ENCODE data around the gene CSNK2A1. TPM values are rescaled to one million over a fixed set of nuclear protein-coding genes. Genes with fewer than 3 reads are reported as not detected.
"Not testable (repeated sequence)": the region's sequence is repeated elsewhere in the genome, so short reads cannot be mapped to it uniquely, and the experiment has no call there.

The CSNK2A1 gene
- total RNA-seq, 1 donor from 2014 or later: 74.8 TPM

DNA sequence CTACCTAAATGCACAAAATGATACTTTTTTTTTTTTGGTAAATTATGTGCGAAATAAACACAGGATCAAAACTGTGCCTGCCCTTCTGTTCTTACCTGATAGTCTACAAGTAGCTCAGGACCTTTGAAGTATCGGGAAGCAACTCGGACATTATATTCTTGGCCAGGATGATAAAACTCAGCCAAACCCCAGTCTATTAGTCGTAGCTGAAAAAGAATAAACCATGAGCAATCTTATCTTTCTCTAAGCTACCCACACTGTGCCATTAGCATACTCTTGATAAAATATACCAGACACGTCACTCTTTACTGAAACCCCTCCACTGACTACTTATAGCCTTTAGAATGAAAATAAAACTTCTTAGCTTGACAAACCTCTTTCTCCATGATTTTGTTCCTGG, 51.4 kb downstream of the CSNK2A1 start:
- no peak for DNase-seq (ENCODE audit: low read depth in 2 of 2)

DNA sequence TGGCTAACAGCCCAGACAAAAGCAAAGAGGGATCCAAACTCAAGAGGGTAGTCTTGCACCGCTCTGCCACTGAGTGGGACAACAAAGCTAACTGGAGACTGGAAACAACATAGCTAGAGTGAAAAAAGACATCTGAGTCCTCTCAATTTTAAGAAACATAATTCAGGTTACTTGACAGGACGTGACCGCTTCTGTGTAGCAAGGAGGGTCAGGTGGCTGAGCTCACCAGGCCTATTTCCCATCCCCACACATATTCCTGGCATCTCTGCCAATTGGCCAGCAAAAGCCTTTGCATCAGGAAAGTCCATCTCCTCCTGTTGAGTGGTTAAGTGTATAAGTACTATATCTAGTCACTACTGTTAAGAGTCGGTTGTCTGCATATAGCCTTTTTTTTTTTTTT, 55.9 kb downstream of the CSNK2A1 start:
- no peak for DNase-seq (ENCODE audit: low read depth in 2 of 2)

DNA sequence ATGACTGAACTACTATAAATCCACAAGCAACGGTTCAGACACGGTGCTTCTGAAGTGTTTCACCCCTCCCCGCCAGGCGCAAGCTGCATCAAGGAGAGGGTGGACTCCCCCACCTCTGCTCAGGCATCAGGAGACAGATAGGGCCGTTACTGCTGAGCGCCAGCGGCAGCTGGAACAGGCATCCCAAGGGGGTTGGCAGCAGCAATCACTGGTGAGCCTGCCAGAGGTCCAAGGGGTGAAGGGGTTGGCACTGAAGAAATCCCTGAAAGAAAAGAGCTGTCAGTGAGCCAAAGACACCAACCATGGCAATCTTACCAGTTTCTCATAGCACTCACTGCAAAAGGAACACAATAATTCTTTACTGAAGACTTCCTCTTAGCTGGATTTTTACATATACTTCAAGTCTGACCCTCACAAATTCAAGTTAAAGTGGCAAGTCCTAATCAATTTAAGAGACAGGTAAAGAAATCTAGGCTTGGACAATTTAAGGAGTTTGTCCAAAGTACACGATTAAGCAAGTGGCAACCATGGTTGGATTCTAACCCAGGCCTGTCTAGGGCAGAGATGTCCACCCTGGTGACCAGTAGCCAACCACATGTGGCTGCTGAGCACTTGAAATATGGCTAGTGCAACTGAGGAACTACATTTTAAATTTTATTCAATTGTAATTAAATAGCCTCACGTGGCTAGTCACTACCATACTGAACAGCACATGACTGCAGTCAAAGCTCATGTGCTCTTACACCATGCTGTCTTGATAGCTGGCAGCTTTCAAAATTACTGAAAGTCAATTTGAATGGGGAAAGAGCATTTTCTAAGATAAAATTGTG, 59.6 kb downstream of the CSNK2A1 start:
- DNase-seq (ENCODE audit: low read depth in 2 of 2): no peak

DNA sequence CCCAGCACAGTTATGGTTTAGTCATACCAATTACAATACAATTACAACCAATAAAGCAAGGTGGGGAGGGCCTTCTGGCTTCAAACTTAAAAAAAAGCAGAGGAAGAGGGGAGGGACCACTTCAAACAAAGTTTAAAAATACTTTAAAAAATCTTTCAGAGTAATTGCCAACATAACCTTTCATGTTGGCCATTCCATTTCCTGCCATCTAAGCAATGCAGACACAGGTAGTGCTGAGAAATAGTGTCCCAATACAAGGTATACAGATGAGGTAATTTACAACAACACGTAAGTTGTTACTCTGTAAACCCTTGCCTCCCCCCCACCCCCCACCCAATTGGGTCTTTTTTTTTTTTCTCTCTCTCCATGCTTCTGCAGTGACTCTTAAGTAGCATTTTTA, 62.4 kb downstream of the CSNK2A1 start:
- DNase-seq (ENCODE audit: low read depth in 2 of 2): no peak

DNA sequence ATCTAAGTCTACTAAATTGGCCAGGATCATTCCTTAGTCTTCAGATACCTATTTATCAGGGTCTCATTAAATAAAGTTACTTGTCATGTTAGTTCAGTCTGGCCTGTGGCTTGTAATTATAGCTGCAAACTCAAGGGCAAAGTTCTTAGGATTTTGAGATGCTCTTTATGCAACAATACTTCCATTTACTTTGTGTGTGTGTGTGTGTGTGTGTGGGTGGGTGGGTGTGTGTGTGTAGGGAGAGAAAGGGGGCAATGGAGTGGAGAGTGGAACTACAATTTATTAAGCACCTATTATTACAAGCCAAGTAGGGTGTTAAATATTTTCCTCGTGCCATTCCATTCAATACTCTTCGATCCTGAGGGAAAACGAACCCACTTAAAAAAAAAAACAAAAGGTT, 63.5 kb downstream of the CSNK2A1 start:
- no peak for DNase-seq (ENCODE audit: low read depth in 2 of 2)

DNA sequence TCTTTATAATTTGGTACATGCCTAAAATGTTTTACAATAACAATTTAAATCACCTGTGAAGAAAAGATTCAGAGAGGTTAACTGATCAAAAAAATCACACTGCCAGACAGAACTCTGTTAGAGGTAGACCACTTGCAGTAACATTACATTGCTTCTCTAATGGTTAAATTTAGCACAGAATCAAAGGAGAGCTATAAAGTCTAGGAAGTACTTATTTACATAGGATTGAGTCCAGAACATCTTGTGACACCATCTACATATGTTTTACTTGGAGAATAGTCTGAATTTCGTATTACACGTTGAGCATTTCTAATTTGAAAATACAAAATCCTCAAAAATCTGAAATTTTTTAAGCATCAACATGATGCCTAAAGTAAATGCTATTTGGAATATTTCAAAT, 64.1 kb downstream of the CSNK2A1 start:
- DNase-seq (ENCODE audit: low read depth in 2 of 2): peak in 1 of 2 donors; percentile 30

DNA sequence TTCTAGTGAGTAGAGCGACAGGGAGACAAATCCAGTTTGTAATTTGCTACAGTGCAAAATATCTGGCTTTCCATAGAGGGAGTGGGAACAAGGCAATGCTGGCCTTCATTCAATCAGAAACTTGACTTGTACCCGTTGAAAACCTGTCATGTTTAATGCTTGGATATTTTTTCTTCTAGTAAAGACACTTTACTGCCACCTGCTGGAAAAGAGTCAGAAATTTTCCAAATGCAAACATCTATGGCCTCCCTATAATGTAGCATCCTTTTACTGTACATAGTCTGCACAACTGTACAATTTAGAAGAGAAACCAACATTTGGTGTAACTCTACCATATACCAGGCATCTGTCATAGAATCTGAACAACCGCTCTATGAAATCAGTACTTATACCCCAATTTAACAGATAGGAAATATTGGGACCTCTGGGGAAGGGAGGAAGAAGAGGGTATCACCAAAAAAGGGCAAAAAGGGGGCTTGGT, 64.6 kb downstream of the CSNK2A1 start:
- DNase-seq (ENCODE audit: low read depth in 2 of 2): peak; percentile 72 to 81

DNA sequence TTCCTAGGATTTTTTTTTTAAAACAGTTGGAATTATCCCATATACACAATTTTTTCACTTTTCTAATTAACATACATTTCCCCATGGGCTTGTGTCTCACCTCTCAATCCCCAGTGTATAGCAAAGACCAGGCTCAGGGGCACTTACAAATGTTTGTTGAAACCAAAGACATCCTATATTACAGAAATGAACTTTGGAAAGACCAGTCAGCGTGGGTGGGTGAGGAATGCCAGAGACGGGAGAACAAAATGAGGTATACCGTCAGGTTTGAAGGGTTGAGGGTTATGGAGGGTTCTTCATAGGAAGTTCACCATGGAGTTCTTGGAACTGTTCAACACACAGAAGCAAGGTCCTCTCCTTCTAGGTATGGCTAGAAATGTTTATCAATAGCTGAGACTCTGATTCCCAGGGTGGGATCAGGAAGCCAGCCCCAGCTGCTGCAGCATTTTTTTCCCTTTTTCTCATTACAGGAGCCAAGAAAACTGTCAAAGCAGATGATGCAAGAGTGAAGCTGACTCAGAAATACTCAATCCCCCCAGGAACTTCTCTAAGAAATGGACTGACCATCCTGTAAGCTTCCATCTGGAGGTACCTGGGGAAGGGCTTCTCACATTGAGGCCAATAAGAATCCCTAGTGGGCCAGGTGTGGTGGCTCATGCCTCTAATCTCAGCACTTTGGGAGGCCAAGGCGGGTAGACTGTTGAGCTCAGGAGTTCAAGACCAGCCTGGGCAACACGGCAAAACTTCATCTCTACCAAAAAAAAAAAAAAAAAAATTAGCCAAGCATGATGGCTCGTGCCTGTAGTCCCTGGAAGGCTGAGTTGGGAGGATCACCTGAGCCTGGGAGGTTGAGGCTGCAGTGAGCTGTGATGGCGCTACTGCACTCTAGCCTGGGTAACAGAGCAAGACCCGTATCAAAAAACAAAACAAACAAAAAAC, 65.3 kb downstream of the CSNK2A1 start:
- DNase-seq (ENCODE audit: low read depth in 2 of 2): no peak

DNA sequence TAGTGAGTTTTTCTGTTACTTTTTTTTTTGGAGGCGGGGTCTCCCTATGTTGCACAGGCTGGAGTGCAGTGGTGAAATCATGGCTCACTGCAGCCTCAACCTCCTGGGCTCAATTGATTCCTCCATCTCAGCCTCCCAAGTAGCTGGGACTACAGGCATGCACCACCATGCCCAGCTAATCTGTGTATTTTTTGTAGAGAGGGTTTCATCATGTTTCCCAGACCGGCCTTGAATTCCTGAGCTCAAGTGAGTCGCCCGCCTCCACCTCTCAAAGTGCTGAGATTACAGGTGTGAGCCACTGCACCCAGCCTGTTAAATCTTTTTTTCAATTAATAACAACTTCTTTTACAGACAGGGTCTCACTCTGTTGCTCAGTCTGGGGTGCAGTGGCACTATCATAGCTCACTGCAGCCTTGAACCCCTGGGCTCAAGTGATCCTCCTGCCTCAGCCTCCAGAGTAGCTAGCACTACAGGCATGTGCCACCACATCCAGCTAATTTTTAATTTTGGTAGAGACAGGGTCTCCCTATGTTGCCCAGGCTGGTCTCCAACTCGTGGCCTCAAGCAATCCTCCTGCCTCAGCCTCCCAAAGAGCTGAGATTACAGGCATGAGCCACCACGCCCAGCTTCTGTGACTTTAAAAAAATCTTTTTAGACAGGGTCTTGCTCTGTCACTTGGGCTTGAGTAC, 66.9 kb downstream of the CSNK2A1 start:
- DNase-seq (ENCODE audit: low read depth in 2 of 2): not testable (repeated sequence)

DNA sequence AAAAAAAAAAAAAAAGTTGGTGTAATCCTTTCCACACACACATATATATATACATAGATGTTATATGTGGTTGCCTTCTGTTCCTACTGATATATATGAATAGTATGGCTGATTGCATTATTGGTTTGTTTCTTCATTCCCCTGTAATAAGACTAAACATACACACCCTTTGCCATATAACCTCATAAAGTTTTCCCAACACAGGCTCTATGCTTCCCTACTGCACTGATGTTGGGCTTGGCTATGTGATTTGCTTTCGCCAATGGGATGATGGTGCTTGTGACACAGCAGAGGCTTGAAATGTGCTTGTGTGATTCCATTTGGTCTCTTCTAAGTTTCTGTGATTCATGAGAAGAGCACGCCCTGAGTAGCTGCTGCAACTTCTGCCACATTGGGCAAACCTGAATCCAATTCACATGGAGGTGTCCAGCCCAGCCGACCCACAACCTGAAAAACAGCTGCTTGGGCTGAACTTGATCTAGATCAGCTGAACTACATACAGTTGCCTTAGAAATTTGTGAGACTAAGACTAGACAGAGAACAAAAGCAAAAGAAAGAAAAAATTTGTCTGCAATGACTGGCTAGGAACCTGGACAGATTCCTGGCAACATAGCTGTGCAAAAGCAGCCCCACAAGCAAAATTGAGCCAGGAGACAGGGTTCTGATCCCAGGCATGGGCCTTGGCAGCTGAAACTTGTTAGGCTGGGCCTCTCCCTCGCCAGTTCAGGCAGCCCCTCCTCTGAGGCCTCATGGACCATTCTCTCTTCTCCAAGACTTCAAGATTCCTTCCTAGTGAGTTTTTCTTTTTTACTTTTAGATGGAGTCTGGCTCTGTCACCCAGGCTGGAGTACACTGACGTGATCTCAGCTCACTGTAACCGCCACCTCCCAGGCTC, 67.9 kb downstream of the CSNK2A1 start:
- DNase-seq (ENCODE audit: low read depth in 2 of 2): no peak

DNA sequence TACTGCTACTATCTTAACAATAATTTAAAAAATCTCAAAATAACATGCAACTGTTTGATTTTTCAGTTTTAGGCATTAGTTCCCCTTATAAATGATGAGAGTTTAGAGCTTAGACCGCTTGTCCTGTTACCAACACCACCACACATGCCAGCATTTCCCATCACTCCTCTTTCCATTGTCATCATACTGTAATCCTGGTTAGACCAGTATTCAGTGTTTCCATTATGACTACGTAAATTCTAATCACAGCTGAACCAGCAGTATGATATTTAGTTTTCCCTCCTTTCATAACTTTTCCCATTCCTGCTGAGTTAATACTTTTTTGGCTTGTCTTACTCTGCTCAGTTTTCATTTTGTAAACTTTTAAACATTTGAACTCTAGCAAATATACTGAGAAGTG, 69.0 kb downstream of the CSNK2A1 start:
- peak in 1 of 2 donors; percentile 88 for DNase-seq (ENCODE audit: low read depth in 2 of 2)

DNA sequence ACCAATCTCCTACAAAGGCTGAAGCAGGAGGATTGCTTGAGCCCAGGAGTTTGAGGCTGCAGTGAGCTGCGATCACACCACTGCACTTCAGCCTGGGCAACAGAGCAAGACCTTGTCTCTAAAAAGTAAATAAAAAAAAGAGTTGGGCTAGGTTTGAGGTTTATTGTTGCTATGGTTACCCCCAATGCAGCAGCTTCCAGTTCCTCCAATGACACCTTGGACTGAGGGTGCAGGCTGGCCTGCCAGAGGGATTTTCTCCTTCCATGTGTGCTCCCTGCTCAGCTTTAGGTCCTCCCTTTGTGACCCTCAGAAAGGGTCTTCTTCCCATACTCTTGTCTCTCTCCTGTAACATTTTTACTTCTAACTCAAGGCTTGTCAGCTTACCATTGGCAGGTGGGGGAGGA, 70.7 kb downstream of the CSNK2A1 start:
- DNase-seq (ENCODE audit: low read depth in 2 of 2): no peak

DNA sequence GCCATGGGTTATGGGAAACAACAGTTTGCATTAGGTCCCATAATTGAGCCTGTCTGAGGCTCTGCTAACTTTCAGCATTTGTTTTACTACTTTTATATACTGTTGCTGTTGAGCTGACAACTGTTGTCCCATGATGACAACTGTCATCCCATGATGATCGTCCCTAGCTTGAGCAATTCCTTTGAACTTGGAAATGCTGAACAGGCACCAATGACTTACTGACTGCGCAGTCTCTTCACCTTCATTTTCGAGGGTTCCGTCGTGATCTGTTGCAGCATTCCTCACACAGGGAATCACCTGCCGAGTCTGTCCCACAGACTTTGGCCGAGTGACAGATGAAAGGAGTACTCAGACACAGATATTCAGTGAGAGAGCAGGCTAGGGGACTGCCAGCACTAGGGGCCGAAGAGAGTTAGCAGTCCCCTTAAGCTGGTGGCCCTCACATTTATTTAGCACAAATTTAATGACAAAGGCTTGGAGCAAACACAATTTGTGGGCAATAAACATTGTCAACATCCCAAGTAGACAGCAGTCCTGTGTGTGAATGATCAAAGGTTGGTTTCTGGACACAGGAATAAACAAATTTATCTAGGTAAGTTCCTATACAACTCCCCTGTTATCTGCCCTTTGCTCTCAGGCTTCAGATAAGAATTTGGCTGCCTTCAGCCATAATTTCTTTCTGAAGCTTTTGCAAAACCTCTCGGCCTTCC, 71.3 kb downstream of the CSNK2A1 start:
- DNase-seq (ENCODE audit: low read depth in 2 of 2): no peak

DNA sequence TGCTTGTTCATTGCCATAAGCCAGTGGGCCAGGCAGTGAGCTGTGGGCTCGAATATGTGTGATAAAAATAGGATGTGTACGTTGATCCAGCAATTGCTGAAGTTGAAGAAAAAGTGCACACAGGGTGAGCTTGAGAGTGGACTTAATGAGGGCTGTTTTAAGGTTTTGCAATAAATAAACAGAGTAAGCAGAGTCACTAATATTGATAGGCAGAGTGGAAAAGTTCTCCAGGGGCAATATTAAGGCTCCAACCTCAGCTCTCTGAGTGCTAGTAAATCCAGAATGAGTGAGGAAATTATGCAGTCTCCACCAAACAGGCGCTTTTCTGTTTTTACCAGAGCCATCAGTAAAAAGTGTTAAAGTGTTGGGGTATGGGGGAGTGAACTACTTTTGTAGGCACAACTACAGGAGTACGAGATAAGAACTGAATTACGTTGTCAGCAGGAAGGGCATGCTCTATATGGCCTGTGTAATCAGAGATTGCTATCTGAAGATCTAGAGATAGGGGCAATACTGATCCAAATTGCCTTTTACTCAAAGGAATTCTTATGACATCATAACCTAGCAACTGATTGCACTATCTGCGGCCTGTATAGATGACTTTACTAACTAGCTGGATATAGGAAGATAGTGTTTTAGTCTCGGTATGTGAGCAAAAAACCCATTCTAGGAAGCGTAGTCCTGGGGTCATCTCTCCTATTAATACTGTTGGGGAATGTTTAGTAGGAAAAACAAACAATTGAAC, 73.7 kb downstream of the CSNK2A1 start:
- no peak for DNase-seq (ENCODE audit: low read depth in 2 of 2)

DNA sequence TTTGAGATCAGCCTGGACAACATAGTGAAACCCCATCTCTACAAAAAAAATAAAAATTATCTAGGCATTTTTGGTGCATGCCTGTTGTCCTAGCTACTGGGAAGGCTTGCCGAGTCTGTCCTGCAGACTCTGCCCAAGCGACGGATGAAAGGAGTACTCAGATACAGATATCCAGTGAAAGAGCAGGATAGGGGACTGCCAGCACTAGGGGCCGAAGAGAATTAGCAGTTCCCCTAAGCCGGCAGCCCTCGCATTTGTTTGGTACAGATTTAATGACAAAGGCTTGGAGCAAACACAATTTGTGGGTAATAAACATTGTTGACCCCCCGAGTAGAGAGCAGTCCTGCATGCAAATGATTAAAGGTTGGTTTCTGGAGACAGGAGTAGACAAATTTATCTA, 75.8 kb downstream of the CSNK2A1 start:
- DNase-seq (ENCODE audit: low read depth in 2 of 2): no peak

DNA sequence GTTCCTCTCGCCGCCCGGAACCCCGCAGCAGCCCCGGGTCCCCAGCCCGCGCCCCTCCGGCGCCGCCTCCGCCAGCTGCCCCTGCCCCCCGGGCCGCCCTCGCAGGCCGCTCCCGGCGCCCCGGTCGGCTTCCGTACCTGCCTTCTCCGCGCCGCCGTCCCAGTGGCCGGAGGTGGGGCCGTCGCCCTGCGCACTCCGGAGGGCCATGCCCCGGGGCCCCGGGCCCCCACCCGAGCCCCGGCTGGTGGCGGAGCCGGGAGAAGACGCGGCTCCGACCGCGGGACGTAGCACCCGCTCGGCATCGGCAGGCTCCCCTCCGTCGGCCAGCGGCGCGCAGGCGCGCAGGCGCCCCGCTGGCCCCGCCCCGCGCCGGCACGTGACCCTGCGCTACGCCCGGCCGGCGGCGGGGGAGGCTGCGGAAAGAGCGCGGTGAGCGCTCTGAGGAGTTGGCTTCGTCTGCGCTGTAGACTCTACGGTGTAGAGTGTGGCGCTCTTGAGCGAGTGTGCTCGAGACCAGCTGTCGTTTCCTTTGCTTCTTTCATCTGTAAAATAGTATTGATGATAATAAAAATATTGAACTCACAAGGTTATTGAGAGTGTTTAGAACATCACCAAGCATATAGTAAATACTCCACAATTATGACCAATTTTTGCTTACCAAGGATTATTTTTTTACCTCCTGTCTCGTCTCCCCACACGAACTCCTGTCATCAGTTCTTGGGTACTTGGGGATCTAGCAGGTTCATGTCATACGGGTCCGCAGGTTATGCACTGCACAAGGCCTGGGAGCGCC, 81.2 kb downstream of the CSNK2A1 start, which contains the start of gene TBC1D20:
Gene TBC1D20, minus strand, starts transcription at position 335 of the 793 bp plus-strand sequence. Its CDS starts 128 bp downstream, at position 207.
- peak; percentile 84 to 90 for DNase-seq (ENCODE audit: low read depth in 2 of 2)

DNA sequence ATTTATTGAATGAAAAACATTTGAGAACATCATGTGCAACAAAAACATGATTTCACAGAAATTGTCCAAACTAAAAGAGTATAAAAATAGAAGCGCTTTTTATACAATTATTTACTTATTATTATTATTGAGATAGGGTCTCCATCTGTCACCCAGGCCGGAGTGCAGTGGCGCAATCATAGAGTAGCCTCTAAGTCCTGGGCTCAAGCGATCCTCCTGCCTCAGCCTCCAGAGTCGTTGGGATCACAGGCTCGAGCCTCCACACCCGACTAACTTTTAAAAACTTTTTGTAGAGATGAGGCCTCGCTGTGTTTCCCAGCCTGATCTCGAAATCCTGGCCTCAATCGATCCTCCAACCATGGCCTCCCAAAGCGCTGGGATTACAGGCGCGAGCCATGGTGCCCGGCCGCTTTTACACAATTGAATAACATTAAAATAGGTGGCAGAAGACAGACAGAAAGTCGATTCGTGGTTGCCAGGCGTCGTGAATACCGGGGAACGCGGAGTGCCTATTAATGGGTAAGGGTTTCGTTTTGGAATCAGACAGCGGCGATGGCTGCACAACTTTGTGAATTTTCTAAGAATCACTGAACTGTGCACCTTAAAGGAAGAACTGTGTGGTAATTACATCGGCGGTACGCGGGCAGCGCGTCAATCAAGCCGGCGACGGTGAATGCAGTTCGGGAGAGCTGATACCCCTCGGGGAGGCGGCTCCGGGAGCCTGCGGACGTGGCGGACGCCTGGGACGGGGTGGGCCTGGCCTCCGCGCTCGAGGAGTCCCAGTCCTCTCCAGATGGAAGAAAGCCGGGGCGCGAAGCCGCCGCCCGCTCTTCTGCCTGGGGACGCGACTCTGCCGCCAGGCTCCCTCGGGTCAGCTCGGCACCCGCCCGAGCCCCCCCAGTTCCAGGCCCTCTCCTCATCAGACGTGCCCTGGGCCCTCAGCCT, 82.1 kb downstream of the CSNK2A1 start:
- peak; percentile 44 to 64 for DNase-seq (ENCODE audit: low read depth in 2 of 2)

Data from lung microvascular endothelial cell (primary cell).